ENCODE results near the gene DISP1. TPM values are rescaled to one million over a fixed set of nuclear protein-coding genes. Genes with fewer than 3 reads are reported as not detected.

DISP1 gene
- 2.0 TPM for total RNA-seq
- polyA plus RNA-seq, result 2.2 TPM
- long read RNA-seq, donor 1, result 0 reads
- long read RNA-seq, donor 2, result 0 reads
- long read RNA-seq, donor 3, result 0 reads
- long read RNA-seq, donor 4, result 0 reads
- long read RNA-seq, donor 5, result 0 reads
- long read RNA-seq, donor 6, partial matches to known transcripts, result 0 of 1 reads
- long read RNA-seq, donor 6, other reads (novel, unspliced or antisense), result 0 of 1 reads
- long read RNA-seq, donor 7, result 0 reads
- long read RNA-seq, donor 8, result 0 reads
- long read RNA-seq, donor 9, result 0 reads
- long read RNA-seq, donor 10, result 0 reads

DNA sequence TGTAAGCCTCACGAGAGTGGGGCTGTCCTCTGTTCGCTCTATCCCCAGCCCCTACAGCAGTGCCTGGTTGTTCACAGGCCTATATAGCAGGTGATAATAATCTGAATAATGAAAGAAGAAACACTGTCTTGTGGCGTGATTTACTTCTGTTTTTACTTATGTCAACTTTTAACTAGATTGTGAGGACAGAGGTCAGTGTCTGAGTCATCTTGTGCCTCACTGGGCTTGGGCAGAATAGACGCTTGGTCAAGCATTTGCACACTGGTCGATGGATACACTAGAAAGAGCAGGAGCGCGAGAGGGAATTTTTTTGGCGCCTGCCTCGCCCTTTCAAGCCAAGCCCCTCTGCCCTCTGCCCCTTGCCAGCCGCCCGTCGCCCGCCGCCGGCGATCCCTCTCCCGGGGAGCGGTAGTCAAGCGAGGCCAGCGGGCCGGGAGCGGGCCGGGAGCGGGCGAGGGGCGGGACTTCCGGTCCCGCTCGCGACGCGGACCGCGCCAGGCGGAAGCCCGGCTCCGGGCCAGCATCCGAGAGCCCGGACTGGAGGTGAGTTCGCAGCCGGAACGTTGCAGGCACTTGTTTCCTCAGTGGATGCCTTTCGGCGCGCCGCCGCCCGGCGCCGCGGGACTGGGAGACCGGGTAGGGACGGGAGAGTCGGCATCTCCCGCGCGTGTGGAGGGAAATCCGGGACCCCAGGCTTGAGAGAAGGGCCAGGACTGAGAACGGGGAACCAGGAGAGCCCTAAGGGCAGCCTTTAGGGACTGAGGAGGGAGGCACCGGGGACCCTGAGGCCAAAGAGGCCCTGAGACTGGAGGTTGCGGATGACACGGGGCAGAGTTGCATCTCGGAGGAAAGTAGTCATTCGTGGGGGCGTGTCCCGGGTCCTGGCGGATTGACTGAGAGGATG is at the start of gene DISP1:
Gene DISP1 (plus strand): TSS at position 504 of the 904 bp plus-strand sequence. CDS start 127,785 bp downstream, outside the sequence.
- Histone ChIP-seq H3K27ac (ENCODE audit: low read depth in 1 of 2, low read length in 1 of 2) (peak within 1 kb of the TSS; percentile 70 to 95), H3K4me3 (ENCODE audit: low read length in 2 of 2) (peak within 1 kb of the TSS; percentile 97), H3K36me3 (ENCODE audit: control insufficient read depth in 2 of 2, insufficient read depth in 2 of 2, low read length in 1 of 2) (no peaks in the 10 kb centered on the region), H3K4me1 (ENCODE audit: control insufficient read depth in 2 of 2, insufficient read depth in 2 of 2, low read length in 2 of 2) (peaks cover 3 to 11% of the 10 kb centered on the region in 2 donors), H3K9me3 (ENCODE audit: control insufficient read depth in 2 of 2, insufficient read depth in 1 of 2, low read length in 1 of 2) (peaks cover 0 to 4% of the 10 kb centered on the region in 2 donors), H3K27me3 (ENCODE audit: control insufficient read depth in 2 of 2, insufficient read depth in 1 of 2, low read length in 1 of 2) (no peaks in the 10 kb centered on the region)
- 4% methylated on average over 67 of the region's 67 CpGs for WGBS
- DNase-seq (ENCODE audit: low read depth in 6 of 9, low spot score in 9 of 9), result peak in 8 of 9 donors; percentile 21 to 79 (median 52)

- DNase-seq (ENCODE audit: low read depth in 6 of 9, low spot score in 9 of 9), result peak in 1 of 9 donors; percentile 28
- no peak overlapping the region for H3K4me3 ChIP-seq (ENCODE audit: low read length in 2 of 2)
- 9% methylated on average over 5 of the region's 5 CpGs for WGBS
- peaks cover 0 to 4% of the 10 kb centered on the region in 2 donors for H3K9me3 ChIP-seq (ENCODE audit: control insufficient read depth in 2 of 2, insufficient read depth in 1 of 2, low read length in 1 of 2)
- H3K27ac ChIP-seq (ENCODE audit: low read depth in 1 of 2, low read length in 1 of 2), result no peak overlapping the region
- no peaks in the 10 kb centered on the region for H3K36me3 ChIP-seq (ENCODE audit: control insufficient read depth in 2 of 2, insufficient read depth in 2 of 2, low read length in 1 of 2)
- H3K4me1 ChIP-seq (ENCODE audit: control insufficient read depth in 2 of 2, insufficient read depth in 2 of 2, low read length in 2 of 2), result peaks cover 0 to 9% of the 10 kb centered on the region in 2 donors
- H3K27me3 ChIP-seq (ENCODE audit: control insufficient read depth in 2 of 2, insufficient read depth in 1 of 2, low read length in 1 of 2), result no peaks in the 10 kb centered on the region
Observed at GRCh38 chr1:222767152-222767571, 47.7 kb upstream of the DISP1 start.

DNA sequence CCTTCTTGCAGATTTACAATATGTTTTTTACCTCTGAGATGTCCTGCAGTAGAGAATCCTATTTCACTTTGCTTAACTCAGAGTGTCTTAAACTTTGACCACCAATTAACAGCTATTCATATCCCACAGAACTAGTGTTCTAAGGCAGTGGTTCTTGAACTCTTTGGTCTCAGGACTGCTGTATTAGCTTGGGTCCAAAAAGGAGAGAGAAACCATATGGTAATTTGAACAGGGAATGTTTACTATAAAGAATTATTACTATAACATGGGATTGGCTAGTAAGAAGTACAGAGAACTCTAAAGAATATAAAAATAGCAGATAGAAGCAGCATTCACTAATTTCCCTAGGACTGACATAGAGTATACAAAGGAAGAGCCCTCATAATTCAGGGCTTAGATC is 46.2 kb upstream of the DISP1 start:
- H3K27me3 ChIP-seq (ENCODE audit: control insufficient read depth in 2 of 2, insufficient read depth in 1 of 2, low read length in 1 of 2), result no peaks in the 10 kb centered on the region
- H3K27ac ChIP-seq (ENCODE audit: low read depth in 1 of 2, low read length in 1 of 2), result no peak overlapping the region
- peaks cover 0 to 4% of the 10 kb centered on the region in 2 donors for H3K9me3 ChIP-seq (ENCODE audit: control insufficient read depth in 2 of 2, insufficient read depth in 1 of 2, low read length in 1 of 2)
- H3K36me3 ChIP-seq (ENCODE audit: control insufficient read depth in 2 of 2, insufficient read depth in 2 of 2, low read length in 1 of 2), result no peaks in the 10 kb centered on the region
- H3K4me1 ChIP-seq (ENCODE audit: control insufficient read depth in 2 of 2, insufficient read depth in 2 of 2, low read length in 2 of 2), result peaks cover 0 to 20% of the 10 kb centered on the region in 2 donors
- H3K4me3 ChIP-seq (ENCODE audit: low read length in 2 of 2), result no peak overlapping the region
- no peak for DNase-seq (ENCODE audit: low read depth in 6 of 9, low spot score in 9 of 9)

DNA sequence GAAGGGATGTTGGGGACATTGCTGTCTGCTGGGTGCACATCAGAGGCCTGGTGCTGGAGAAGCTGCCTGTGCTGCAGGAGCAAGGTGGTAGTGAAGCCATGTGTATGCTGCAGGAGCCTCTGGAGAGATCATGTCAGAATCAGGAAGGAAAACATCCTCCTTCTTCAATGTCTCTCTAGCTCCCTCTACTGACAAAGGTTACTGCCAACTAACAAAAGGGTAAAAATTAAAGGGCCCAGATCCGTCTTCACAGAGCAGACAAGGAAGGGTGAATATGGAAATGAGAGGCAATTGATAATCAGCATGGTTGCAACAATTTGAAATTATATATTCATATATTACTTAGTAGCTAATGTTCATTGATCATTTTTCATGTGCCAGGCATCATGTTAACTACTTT is 45.7 kb upstream of the DISP1 start:
- Histone ChIP-seq H3K4me3 (ENCODE audit: low read length in 2 of 2) (no peak overlapping the region), H3K4me1 (ENCODE audit: control insufficient read depth in 2 of 2, insufficient read depth in 2 of 2, low read length in 2 of 2) (peaks cover 0 to 20% of the 10 kb centered on the region in 2 donors), H3K9me3 (ENCODE audit: control insufficient read depth in 2 of 2, insufficient read depth in 1 of 2, low read length in 1 of 2) (peaks cover 0 to 4% of the 10 kb centered on the region in 2 donors), H3K27ac (ENCODE audit: low read depth in 1 of 2, low read length in 1 of 2) (no peak overlapping the region), H3K27me3 (ENCODE audit: control insufficient read depth in 2 of 2, insufficient read depth in 1 of 2, low read length in 1 of 2) (no peaks in the 10 kb centered on the region), H3K36me3 (ENCODE audit: control insufficient read depth in 2 of 2, insufficient read depth in 2 of 2, low read length in 1 of 2) (no peaks in the 10 kb centered on the region)
- no peak for DNase-seq (ENCODE audit: low read depth in 6 of 9, low spot score in 9 of 9)
- 97% methylated on average over 1 of the region's 1 CpG for WGBS

GRCh38 chr1:222769971-222770620 is 44.7 kb upstream of the DISP1 start:
- no peak overlapping the region for H3K4me3 ChIP-seq (ENCODE audit: low read length in 2 of 2)
- H3K4me1 ChIP-seq (ENCODE audit: control insufficient read depth in 2 of 2, insufficient read depth in 2 of 2, low read length in 2 of 2), result peaks cover 0 to 20% of the 10 kb centered on the region in 2 donors
- H3K36me3 ChIP-seq (ENCODE audit: control insufficient read depth in 2 of 2, insufficient read depth in 2 of 2, low read length in 1 of 2), result no peaks in the 10 kb centered on the region
- H3K9me3 ChIP-seq (ENCODE audit: control insufficient read depth in 2 of 2, insufficient read depth in 1 of 2, low read length in 1 of 2), result peaks cover 0 to 4% of the 10 kb centered on the region in 2 donors
- H3K27me3 ChIP-seq (ENCODE audit: control insufficient read depth in 2 of 2, insufficient read depth in 1 of 2, low read length in 1 of 2), result no peaks in the 10 kb centered on the region
- no peak overlapping the region for H3K27ac ChIP-seq (ENCODE audit: low read depth in 1 of 2, low read length in 1 of 2)
- DNase-seq (ENCODE audit: low read depth in 6 of 9, low spot score in 9 of 9), result no peak
- 98% methylated on average over 2 of the region's 2 CpGs for WGBS

- Histone ChIP-seq H3K27ac (ENCODE audit: low read depth in 1 of 2, low read length in 1 of 2) (peak overlapping the region in 1 of 2 donors; percentile 26), H3K4me3 (ENCODE audit: low read length in 2 of 2) (no peak overlapping the region), H3K27me3 (ENCODE audit: control insufficient read depth in 2 of 2, insufficient read depth in 1 of 2, low read length in 1 of 2) (no peaks in the 10 kb centered on the region), H3K4me1 (ENCODE audit: control insufficient read depth in 2 of 2, insufficient read depth in 2 of 2, low read length in 2 of 2) (peaks cover 0 to 14% of the 10 kb centered on the region in 2 donors), H3K36me3 (ENCODE audit: control insufficient read depth in 2 of 2, insufficient read depth in 2 of 2, low read length in 1 of 2) (no peaks in the 10 kb centered on the region), H3K9me3 (ENCODE audit: control insufficient read depth in 2 of 2, insufficient read depth in 1 of 2, low read length in 1 of 2) (peaks cover 0 to 4% of the 10 kb centered on the region in 2 donors)
- WGBS, result 11% methylated on average over 4 of the region's 4 CpGs
- peak in 4 of 9 donors; percentile 6 to 31 (median 15) for DNase-seq (ENCODE audit: low read depth in 6 of 9, low spot score in 9 of 9)
Observed at GRCh38 chr1:222772996-222773379, 41.9 kb upstream of the DISP1 start.

GRCh38 chr1:222777463-222777862 is 37.4 kb upstream of the DISP1 start:
- WGBS, result 98% methylated on average over 1 of the region's 1 CpG
- H3K4me1 ChIP-seq (ENCODE audit: control insufficient read depth in 2 of 2, insufficient read depth in 2 of 2, low read length in 2 of 2), result peaks cover 0 to 8% of the 10 kb centered on the region in 2 donors
- H3K36me3 ChIP-seq (ENCODE audit: control insufficient read depth in 2 of 2, insufficient read depth in 2 of 2, low read length in 1 of 2), result no peaks in the 10 kb centered on the region
- no peak for DNase-seq (ENCODE audit: low read depth in 6 of 9, low spot score in 9 of 9)
- no peak overlapping the region for H3K4me3 ChIP-seq (ENCODE audit: low read length in 2 of 2)
- H3K27me3 ChIP-seq (ENCODE audit: control insufficient read depth in 2 of 2, insufficient read depth in 1 of 2, low read length in 1 of 2), result no peaks in the 10 kb centered on the region
- H3K9me3 ChIP-seq (ENCODE audit: control insufficient read depth in 2 of 2, insufficient read depth in 1 of 2, low read length in 1 of 2), result peaks cover 0 to 2% of the 10 kb centered on the region in 2 donors
- H3K27ac ChIP-seq (ENCODE audit: low read depth in 1 of 2, low read length in 1 of 2), result no peak overlapping the region

GRCh38 chr1:222777977-222778376 is 36.9 kb upstream of the DISP1 start:
- 92% methylated on average over 2 of the region's 2 CpGs for WGBS

More at GRCh38 chr1:222777977-222778376, 36.9 kb upstream of the DISP1 start:
- Histone ChIP-seq H3K4me1 (ENCODE audit: control insufficient read depth in 2 of 2, insufficient read depth in 2 of 2, low read length in 2 of 2) (peaks cover 0 to 5% of the 10 kb centered on the region in 2 donors), H3K27ac (ENCODE audit: low read depth in 1 of 2, low read length in 1 of 2) (no peak overlapping the region), H3K4me3 (ENCODE audit: low read length in 2 of 2) (no peak overlapping the region), H3K27me3 (ENCODE audit: control insufficient read depth in 2 of 2, insufficient read depth in 1 of 2, low read length in 1 of 2) (no peaks in the 10 kb centered on the region), H3K36me3 (ENCODE audit: control insufficient read depth in 2 of 2, insufficient read depth in 2 of 2, low read length in 1 of 2) (no peaks in the 10 kb centered on the region), H3K9me3 (ENCODE audit: control insufficient read depth in 2 of 2, insufficient read depth in 1 of 2, low read length in 1 of 2) (peaks cover 0 to 2% of the 10 kb centered on the region in 2 donors)
- no peak for DNase-seq (ENCODE audit: low read depth in 6 of 9, low spot score in 9 of 9)

All from thymus (tissue), 14 donors.